ENCODE results near the gene BOK. TPM values are rescaled to one million over a fixed set of nuclear protein-coding genes. Genes with fewer than 3 reads are reported as not detected.
A peak's percentile ranks its signal among the peaks of the same experiment; 100 is the strongest.

Gene BOK
- total RNA-seq, 1 experiment from 2014 or later = 33.9 TPM

GRCh38 chr2:241584436-241584835, 25.9 kb downstream of the BOK start:
- H3K4me3 Mint-ChIP-seq = no peak overlapping the region
- no peaks in the 10 kb centered on the region; the same call in 1 of the 2 replicates for H3K27me3 Mint-ChIP-seq (ENCODE audit: low read depth)
- no peak overlapping the region for H2BK20ac ChIP-seq (ENCODE audit: low read depth, low read length, poor library complexity, severe bottlenecking)
- H3K23ac ChIP-seq (ENCODE audit: insufficient read length, low read depth, low read length) = no peak overlapping the region
- H2AFZ ChIP-seq (ENCODE audit: low read length) = no peak overlapping the region
- H2BK120ac ChIP-seq (ENCODE audit: low read depth, low read length, poor library complexity, severe bottlenecking) = no peak overlapping the region
- H3K9me3 Mint-ChIP-seq = peaks cover 63 to 70% of the 10 kb centered on the region in 2 experiments
- no peak overlapping the region for H3K4ac ChIP-seq (ENCODE audit: low read depth, low read length)
- H3K4me2 ChIP-seq (ENCODE audit: insufficient read depth, insufficient read length, low read length) = no peak overlapping the region
- no peak overlapping the region for H4K91ac ChIP-seq (ENCODE audit: insufficient read length, low read depth, low read length)
- TF ChIP-seq, protein P1, sequence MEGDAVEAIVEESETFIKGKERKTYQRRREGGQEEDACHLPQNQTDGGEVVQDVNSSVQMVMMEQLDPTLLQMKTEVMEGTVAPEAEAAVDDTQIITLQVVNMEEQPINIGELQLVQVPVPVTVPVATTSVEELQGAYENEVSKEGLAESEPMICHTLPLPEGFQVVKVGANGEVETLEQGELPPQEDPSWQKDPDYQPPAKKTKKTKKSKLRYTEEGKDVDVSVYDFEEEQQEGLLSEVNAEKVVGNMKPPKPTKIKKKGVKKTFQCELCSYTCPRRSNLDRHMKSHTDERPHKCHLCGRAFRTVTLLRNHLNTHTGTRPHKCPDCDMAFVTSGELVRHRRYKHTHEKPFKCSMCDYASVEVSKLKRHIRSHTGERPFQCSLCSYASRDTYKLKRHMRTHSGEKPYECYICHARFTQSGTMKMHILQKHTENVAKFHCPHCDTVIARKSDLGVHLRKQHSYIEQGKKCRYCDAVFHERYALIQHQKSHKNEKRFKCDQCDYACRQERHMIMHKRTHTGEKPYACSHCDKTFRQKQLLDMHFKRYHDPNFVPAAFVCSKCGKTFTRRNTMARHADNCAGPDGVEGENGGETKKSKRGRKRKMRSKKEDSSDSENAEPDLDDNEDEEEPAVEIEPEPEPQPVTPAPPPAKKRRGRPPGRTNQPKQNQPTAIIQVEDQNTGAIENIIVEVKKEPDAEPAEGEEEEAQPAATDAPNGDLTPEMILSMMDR (conservative IDR thresholded peaks at IDR 0.05) = no peak
- H3K36me3 Mint-ChIP-seq (ENCODE audit: insufficient read depth in 1 of 3, low read depth in 3 of 3) = peaks cover 45 to 81% (median 58%) of the 10 kb centered on the region in 3 experiments
- H3K56ac ChIP-seq (ENCODE audit: insufficient read length, low read depth, low read length) = no peak overlapping the region
- peaks cover 6 to 9% of the 10 kb centered on the region in 2 experiments for H3K4me1 Mint-ChIP-seq
- H3K27ac ChIP-seq (ENCODE audit: insufficient read length, low read depth, low read length) = no peak overlapping the region
- no peak overlapping the region for H4K8ac ChIP-seq (replicated peaks; ENCODE audit: insufficient read length, low read depth, low read length)
- no peaks in the 10 kb centered on the region for H3K79me2 ChIP-seq (ENCODE audit: insufficient read depth, low read length)
- H3T11ph ChIP-seq (ENCODE audit: low read length) = no peak overlapping the region
- no peak overlapping the region for H3K9ac ChIP-seq (ENCODE audit: extremely low read depth, insufficient read length, low read length)
- H3K79me1 ChIP-seq (ENCODE audit: insufficient read depth, low read depth, low read length, poor library complexity, severe bottlenecking) = no peaks in the 10 kb centered on the region
- no peaks in the 10 kb centered on the region; the same call in 1 of the 2 replicates for H3K4me1 ChIP-seq (ENCODE audit: insufficient read depth, low read length)
- peak overlapping the region; percentile 37 to 93 (median 70); a peak in 4 of 7 replicates for H3K27ac Mint-ChIP-seq
- H3K9me3 ChIP-seq (ENCODE audit: control insufficient read depth, low read depth, low read length) = peaks cover 17% of the 10 kb centered on the region
- H3K27me3 ChIP-seq (ENCODE audit: insufficient read depth, low read length) = no peaks in the 10 kb centered on the region
- no peak overlapping the region for H3K18ac ChIP-seq (ENCODE audit: insufficient read length, low read depth, low read length)
- no peak for DNase-seq
- no CpG with 5 or more reads among the region's 12 CpGs for WGBS (ENCODE audit: extremely low coverage, insufficient read length, low lambda C conversion rate)
- H3K14ac ChIP-seq (ENCODE audit: insufficient read depth, low read length) = no peak overlapping the region
- no peak overlapping the region for H2AK5ac ChIP-seq (ENCODE audit: insufficient read length, low read length)
- no peak overlapping the region for H2BK5ac ChIP-seq (ENCODE audit: insufficient read length, low read length)
- no peak overlapping the region for H2BK15ac ChIP-seq (ENCODE audit: low read depth, low read length)
- no peaks in the 10 kb centered on the region for H3K23me2 ChIP-seq (ENCODE audit: insufficient read length, low read depth, low read length, poor library complexity, severe bottlenecking)
- no peak overlapping the region for H4K5ac ChIP-seq (ENCODE audit: insufficient read length, low read depth, low read length)
- H2BK12ac ChIP-seq (ENCODE audit: insufficient read length, low read depth, low read length) = no peak overlapping the region
- no peaks in the 10 kb centered on the region for H4K20me1 ChIP-seq (ENCODE audit: control insufficient read depth, insufficient read depth, insufficient read length)
